IMR-90 (cell line): ENCODE results near the gene APP. TPM values are rescaled to one million over a fixed set of nuclear protein-coding genes. Genes with fewer than 3 reads are reported as not detected.

ENCODE experiments used
- ATAC-seq: fragments of 200-7000 bp; cut with Tn5 transposase; 2 replicates; pipeline ENCODE4 v1.9.1; 2020; ENCODE audit warnings: low read depth, mild to moderate bottlenecking, moderate library complexity
- BruUV-seq: library from RNA; stranded (reverse); fragments of 400-500 nt; replicated peaks from 2 replicates; lab custom pipeline; 2021; lab: Mats Ljungman, UMichigan
- CTCF ChIA-PET: fragments of 300-600 bp; formaldehyde crosslinking; extraction: SDS; loops from one replicate; lab custom pipeline; 2021; ENCODE audit warnings: antibody characterized with exemption; lab: Yijun Ruan, JAX
- POLR2A ChIA-PET: fragments of 300-600 bp; sonication (Branson Sonifier 250); formaldehyde crosslinking; loops from one replicate; lab custom pipeline; 2022; ENCODE audit warnings: antibody characterized with exemption; ENCODE audit not compliant: unreplicated experiment; lab: Charles Lee
- DNase-seq: peaks from one replicate; pipeline ENCODE4 v3.0.0; 2013
- H2AFZ ChIP-seq: replicated peaks from 2 replicates; pipeline ENCODE3; 2013; ENCODE audit warnings: low read length, mild to moderate bottlenecking; ENCODE audit not compliant: poor library complexity
- H2AK5ac ChIP-seq: 2 replicates; pipeline ENCODE4 v1.6.1; 2013; ENCODE audit warnings: low read depth, low read length, inconsistent platforms
- H2AK9ac ChIP-seq: replicated peaks from 2 replicates; pipeline ENCODE3; 2013; ENCODE audit warnings: mild to moderate bottlenecking, low read depth, low read length, moderate library complexity; ENCODE audit not compliant: poor library complexity
- H2BK120ac ChIP-seq: 2 replicates; pipeline ENCODE4 v1.6.1; 2013; ENCODE audit warnings: low read depth, low read length, inconsistent platforms
- H2BK15ac ChIP-seq: 3 replicates; pipeline ENCODE4 v1.6.1; 2013; ENCODE audit warnings: low read depth, low read length, inconsistent platforms
- H2BK20ac ChIP-seq: 2 replicates; pipeline ENCODE4 v1.6.1; 2013; ENCODE audit warnings: low read depth, mild to moderate bottlenecking, inconsistent platforms, low read length, moderate library complexity
- H2BK5ac ChIP-seq: 2 replicates; pipeline ENCODE4 v1.6.1; 2013; ENCODE audit warnings: mild to moderate bottlenecking, low read depth, low read length, inconsistent platforms; ENCODE audit not compliant: poor library complexity, severe bottlenecking
- H3K14ac ChIP-seq: replicated peaks from 2 replicates; pipeline ENCODE4 v1.6.1; 2013; ENCODE audit warnings: low read depth, low read length, inconsistent platforms
- H3K18ac ChIP-seq: 2 replicates; pipeline ENCODE4 v1.6.1; 2013; ENCODE audit warnings: low read depth, low read length, control low read depth
- H3K23ac ChIP-seq: 2 replicates; pipeline ENCODE4 v1.6.1; 2013; ENCODE audit warnings: low read depth, low read length, inconsistent platforms
- H3K27ac ChIP-seq: 2 replicates; pipeline ENCODE4 v1.5.1; 2013; ENCODE audit warnings: mild to moderate bottlenecking, control low read depth, low read length; ENCODE audit not compliant: insufficient read depth
- H3K27me3 ChIP-seq: 2 replicates; pipeline ENCODE4 v1.6.1; 2013; ENCODE audit warnings: low read length; ENCODE audit not compliant: control insufficient read depth, insufficient read depth
- H3K36me3 ChIP-seq: 2 replicates; pipeline ENCODE4 v1.6.1; 2013; ENCODE audit warnings: low read length, mixed read lengths; ENCODE audit not compliant: control insufficient read depth, insufficient read depth
- H3K4ac ChIP-seq: 2 replicates; pipeline ENCODE4 v1.6.1; 2013; ENCODE audit warnings: low read depth, low read length, inconsistent platforms
- H3K4me1 ChIP-seq: 2 replicates; pipeline ENCODE4 v1.6.1; 2013; ENCODE audit warnings: low read length, mixed read lengths; ENCODE audit not compliant: control insufficient read depth, insufficient read depth
- H3K4me2 ChIP-seq: 2 replicates; pipeline ENCODE4 v1.6.1; 2013; ENCODE audit warnings: low read depth, mild to moderate bottlenecking, control low read depth, low read length, moderate library complexity
- H3K4me3 ChIP-seq: 2 replicates; pipeline ENCODE4 v1.5.1; 2013; ENCODE audit warnings: low read depth, mild to moderate bottlenecking, control low read depth, low read length, moderate library complexity; ENCODE audit not compliant: insufficient read depth
- H3K56ac ChIP-seq: 2 replicates; pipeline ENCODE4 v1.6.1; 2013; ENCODE audit warnings: low read length, inconsistent platforms; ENCODE audit not compliant: insufficient read depth; ENCODE audit errors: extremely low read depth
- H3K79me1 ChIP-seq, 2 experiments: 2 replicates each; pipeline ENCODE4 v1.6.1; 2013; ENCODE audit warnings: low read length in 2 of 2, inconsistent platforms in 1 of 2, low read depth in 1 of 2
- H3K9ac ChIP-seq: 2 replicates; pipeline ENCODE4 v1.6.1; 2013; ENCODE audit warnings: low read depth, low read length, control low read depth
- H3K9me1 ChIP-seq: 2 replicates; pipeline ENCODE4 v1.6.1; 2013; ENCODE audit warnings: low read length, inconsistent platforms; ENCODE audit not compliant: insufficient read depth
- H3K9me3 ChIP-seq: 2 replicates; pipeline ENCODE4 v1.6.1; 2013; ENCODE audit warnings: low read length; ENCODE audit not compliant: control insufficient read depth, insufficient read depth
- H4K20me1 ChIP-seq: 2 replicates; pipeline ENCODE4 v1.6.1; 2013; ENCODE audit warnings: low read length, inconsistent platforms; ENCODE audit not compliant: insufficient read depth
- H4K5ac ChIP-seq: 2 replicates; pipeline ENCODE4 v1.6.1; 2013; ENCODE audit warnings: mild to moderate bottlenecking, low read depth, low read length, control low read depth
- H4K8ac ChIP-seq, 2 experiments: 2 replicates each; pipeline ENCODE4 v1.6.1; 2013; ENCODE audit warnings: low read depth in 2 of 2, low read length in 2 of 2, control low read depth in 1 of 2, inconsistent platforms in 1 of 2
- H4K91ac ChIP-seq: 2 replicates; pipeline ENCODE4 v1.6.1; 2013; ENCODE audit warnings: low read depth, low read length, inconsistent platforms; ENCODE audit not compliant: insufficient read depth
- BHLHE40 ChIP-seq: fragments of 150-350 bp; IDR thresholded peaks from 2 replicates; pipeline ENCODE4 v1.6.1; 2016; ENCODE audit warnings: mild to moderate bottlenecking, low read depth, low read length
- CHD1 ChIP-seq: IDR thresholded peaks from 2 replicates; pipeline ENCODE4 v1.6.1; 2012; ENCODE audit warnings: low read depth, low read length, improper control_type of control experiment
- FOS ChIP-seq: fragments of 150-350 bp; IDR thresholded peaks from 2 replicates; pipeline ENCODE4 v1.6.1; 2016; ENCODE audit warnings: low read depth, low read length
- MAZ ChIP-seq: IDR thresholded peaks from 2 replicates; pipeline ENCODE4 v1.6.1; 2012; ENCODE audit warnings: low read depth, mild to moderate bottlenecking, low read length, improper control_type of control experiment, moderate library complexity, borderline replicate concordance
- NFE2L2 ChIP-seq: fragments of 150-350 bp; IDR thresholded peaks from 2 replicates; pipeline ENCODE4 v1.6.1; 2016; ENCODE audit warnings: low read depth, mild to moderate bottlenecking, low read length
- POLR2A ChIP-seq: IDR thresholded peaks from 2 replicates; pipeline ENCODE4 v1.6.1; 2012; ENCODE audit warnings: mild to moderate bottlenecking, low read depth, low read length
- RCOR1 ChIP-seq: IDR thresholded peaks from 2 replicates; pipeline ENCODE4 v1.6.1; 2012; ENCODE audit warnings: mild to moderate bottlenecking, low read length, improper control_type of control experiment; ENCODE audit not compliant: insufficient replicate concordance
- SMC3 ChIP-seq: fragments of 150-350 bp; IDR thresholded peaks from 2 replicates; pipeline ENCODE4 v1.6.1; 2016; ENCODE audit warnings: low read depth, mild to moderate bottlenecking, antibody characterized with exemption, low read length, moderate library complexity
- WGBS, 2 experiments: methylation state at CpG; one replicate each; pipeline versions ENCODE4 v1.1.5 to v1.1.7; 2013; ENCODE audit warnings: missing lambda C conversion rate in 2 of 2; ENCODE audit not compliant: insufficient read length in 1 of 2; ENCODE audit errors: extremely low coverage in 2 of 2; 5-methylcytosine and 5-hydroxymethylcytosine counted together
- dilution Hi-C: fragments of 300-500 bp; cut with HindIII; formaldehyde crosslinking; loops from one replicate; pipeline ENCODE4 v1.14.3; 2018; ENCODE audit warnings: low sequenced_read_pairs; ENCODE audit not compliant: unreplicated experiment
- in situ Hi-C: fragments of 300-500 bp; cut with MboI; formaldehyde crosslinking; loops from 3 replicates; pipeline ENCODE4 v1.14.3; 2019; ENCODE audit warnings: low sequenced_read_pairs, inconsistent platforms, mixed read lengths
- intact Hi-C: fragments of 100-400 bp; cut with micrococcal nuclease; formaldehyde crosslinking; loops from 2 replicates; pipeline ENCODE4 v1.10.0; 2022
- polyA plus RNA-seq, 3 experiments: library from polyadenylated mRNA; depleted of rRNA; stranded (reverse); fragments of >200 nt; gene quantifications; 2 replicates each; pipeline ENCODE4 v1.2.3, GENCODE V29; 2012; ENCODE audit warnings: low replicate concordance in 1 of 3
- total RNA-seq: library from RNA; depleted of rRNA; stranded (reverse); fragments of >200 nt; gene quantifications from 2 replicates; pipeline ENCODE4 v1.2.3, GENCODE V29; 2012
- TF ChIP-seq, protein P1 (sequence below): conservative IDR thresholded peaks from 2 replicates; pipeline ENCODE4 v1.5.1; 2012; ENCODE audit warnings: mild to moderate bottlenecking, low read depth, low read length, improper control_type of control experiment
- TF ChIP-seq, protein P2 (sequence below): fragments of 150-350 bp; IDR thresholded peaks from 2 replicates; pipeline ENCODE4 v1.6.1; 2016; ENCODE audit warnings: low read depth, mild to moderate bottlenecking, low read length, moderate library complexity, borderline replicate concordance
- TF ChIP-seq, protein P3 (sequence below): fragments of 150-350 bp; IDR thresholded peaks from 2 replicates; pipeline ENCODE4 v1.6.1; 2017; ENCODE audit warnings: mild to moderate bottlenecking, antibody characterized with exemption, low read length, low read depth

The APP gene
- total and polyA plus RNA-seq, 2 of the 4 experiments (the other 2 are of a cell fraction), result 191 to 530 TPM

GRCh38 chr21:25964015-25964414 lies 206.6 kb downstream of the APP start:
- Histone ChIP-seq H3K4me3 (no peak overlapping the region), H2AK9ac (no peak overlapping the region), H2AK5ac (no peak overlapping the region), H4K5ac (no peak overlapping the region), H2BK20ac (no peak overlapping the region), H2BK120ac (no peak overlapping the region), H3K9ac (no peak overlapping the region), H3K9me3 (no peaks in the 10 kb centered on the region), H3K36me3 (peaks cover 2% of the 10 kb centered on the region; the same call in 1 of the 2 replicates), H3K18ac (no peak overlapping the region), H4K8ac (no peak overlapping the region), H2BK5ac (no peak overlapping the region), H3K14ac (no peak overlapping the region), H3K4ac (no peak overlapping the region), H3K27ac (no peak overlapping the region), H2BK15ac (no peak overlapping the region), H3K9me1 (no peaks in the 10 kb centered on the region), H3K56ac (no peak overlapping the region), H3K23ac (no peak overlapping the region), H3K4me1 (peaks cover 5% of the 10 kb centered on the region), H3K27me3 (no peaks in the 10 kb centered on the region), H3K79me1 (peaks cover 8 to 11% of the 10 kb centered on the region in 2 experiments; a peak in 2 of 4 replicates), H2AFZ (no peak overlapping the region), H4K91ac (no peak overlapping the region), H3K4me2 (no peak overlapping the region), H4K20me1 (no peaks in the 10 kb centered on the region)
- ChIA-PET POLR2A (no interaction called here), CTCF (interaction anchor here (0.6 to 1.0 kb wide), 2 partner anchors 9 to 16 kb away, joined by 3 to 5 read pairs; no protein-coding TSS in a partner anchor)
- intact Hi-C loops, result no loop called here
- dilution Hi-C loops, result no loop called here
- ATAC-seq, result no peak
- TF ChIP-seq, protein P1, sequence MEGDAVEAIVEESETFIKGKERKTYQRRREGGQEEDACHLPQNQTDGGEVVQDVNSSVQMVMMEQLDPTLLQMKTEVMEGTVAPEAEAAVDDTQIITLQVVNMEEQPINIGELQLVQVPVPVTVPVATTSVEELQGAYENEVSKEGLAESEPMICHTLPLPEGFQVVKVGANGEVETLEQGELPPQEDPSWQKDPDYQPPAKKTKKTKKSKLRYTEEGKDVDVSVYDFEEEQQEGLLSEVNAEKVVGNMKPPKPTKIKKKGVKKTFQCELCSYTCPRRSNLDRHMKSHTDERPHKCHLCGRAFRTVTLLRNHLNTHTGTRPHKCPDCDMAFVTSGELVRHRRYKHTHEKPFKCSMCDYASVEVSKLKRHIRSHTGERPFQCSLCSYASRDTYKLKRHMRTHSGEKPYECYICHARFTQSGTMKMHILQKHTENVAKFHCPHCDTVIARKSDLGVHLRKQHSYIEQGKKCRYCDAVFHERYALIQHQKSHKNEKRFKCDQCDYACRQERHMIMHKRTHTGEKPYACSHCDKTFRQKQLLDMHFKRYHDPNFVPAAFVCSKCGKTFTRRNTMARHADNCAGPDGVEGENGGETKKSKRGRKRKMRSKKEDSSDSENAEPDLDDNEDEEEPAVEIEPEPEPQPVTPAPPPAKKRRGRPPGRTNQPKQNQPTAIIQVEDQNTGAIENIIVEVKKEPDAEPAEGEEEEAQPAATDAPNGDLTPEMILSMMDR, result no peak
- TF ChIP-seq POLR2A, result no peak
- TF ChIP-seq, protein P2, sequence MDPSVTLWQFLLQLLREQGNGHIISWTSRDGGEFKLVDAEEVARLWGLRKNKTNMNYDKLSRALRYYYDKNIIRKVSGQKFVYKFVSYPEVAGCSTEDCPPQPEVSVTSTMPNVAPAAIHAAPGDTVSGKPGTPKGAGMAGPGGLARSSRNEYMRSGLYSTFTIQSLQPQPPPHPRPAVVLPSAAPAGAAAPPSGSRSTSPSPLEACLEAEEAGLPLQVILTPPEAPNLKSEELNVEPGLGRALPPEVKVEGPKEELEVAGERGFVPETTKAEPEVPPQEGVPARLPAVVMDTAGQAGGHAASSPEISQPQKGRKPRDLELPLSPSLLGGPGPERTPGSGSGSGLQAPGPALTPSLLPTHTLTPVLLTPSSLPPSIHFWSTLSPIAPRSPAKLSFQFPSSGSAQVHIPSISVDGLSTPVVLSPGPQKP, result no peak
- TF ChIP-seq MAZ, result no peak
- TF ChIP-seq, protein P3, sequence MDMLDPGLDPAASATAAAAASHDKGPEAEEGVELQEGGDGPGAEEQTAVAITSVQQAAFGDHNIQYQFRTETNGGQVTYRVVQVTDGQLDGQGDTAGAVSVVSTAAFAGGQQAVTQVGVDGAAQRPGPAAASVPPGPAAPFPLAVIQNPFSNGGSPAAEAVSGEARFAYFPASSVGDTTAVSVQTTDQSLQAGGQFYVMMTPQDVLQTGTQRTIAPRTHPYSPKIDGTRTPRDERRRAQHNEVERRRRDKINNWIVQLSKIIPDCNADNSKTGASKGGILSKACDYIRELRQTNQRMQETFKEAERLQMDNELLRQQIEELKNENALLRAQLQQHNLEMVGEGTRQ, result no peak
- no peak for TF ChIP-seq CHD1
- TF ChIP-seq SMC3, result no peak
- no peak for TF ChIP-seq FOS
- TF ChIP-seq RCOR1, result no peak
- TF ChIP-seq NFE2L2, result no peak
- TF ChIP-seq BHLHE40, result no peak
- in situ Hi-C loops, result no loop called here
- no TSS peak for BruUV-seq
- no peak for DNase-seq
- whole genome bisulfite sequencing, 2 experiments, result 100% methylated on average over 3 of the region's 5 CpGs; no CpG with 5 or more reads in 1 of the 2 experiments
